Osteocyte (in vitro differentiated cells): Measurements from ENCODE around the gene DFFB. TPM values are rescaled to one million over a fixed set of nuclear protein-coding genes. Genes with fewer than 3 reads are reported as not detected.

Experiments used
- DNase-seq: peaks from one replicate; pipeline ENCODE4 v3.0.0; 2021; ENCODE audit warnings: mixed read lengths; ENCODE audit not compliant: unreplicated experiment; ENCODE audit errors: extremely low spot score
- H3K27ac Mint-ChIP-seq: one replicate; pipeline ENCODE4 v1.8.0; 2021; ENCODE audit warnings: mild to moderate bottlenecking, mixed read lengths; ENCODE audit not compliant: unreplicated experiment
- H3K27me3 Mint-ChIP-seq: one replicate; pipeline ENCODE4 v1.8.0; 2021; ENCODE audit warnings: mixed read lengths; ENCODE audit not compliant: unreplicated experiment
- H3K36me3 Mint-ChIP-seq: one replicate; pipeline ENCODE4 v1.8.0; 2021; ENCODE audit warnings: mixed read lengths; ENCODE audit not compliant: unreplicated experiment
- H3K4me1 Mint-ChIP-seq: one replicate; pipeline ENCODE4 v1.8.0; 2021; ENCODE audit warnings: mixed read lengths; ENCODE audit not compliant: unreplicated experiment
- H3K4me3 Mint-ChIP-seq: one replicate; pipeline ENCODE4 v1.8.0; 2021; ENCODE audit warnings: mild to moderate bottlenecking, moderate library complexity, mixed read lengths; ENCODE audit not compliant: unreplicated experiment
- H3K9me3 Mint-ChIP-seq: one replicate; pipeline ENCODE4 v1.8.0; 2021; ENCODE audit warnings: mixed read lengths; ENCODE audit not compliant: unreplicated experiment
- total RNA-seq: library from RNA; stranded (reverse); gene quantifications from 2 replicates; pipeline ENCODE4 v1.2.1, GENCODE V29; 2021
- TF ChIP-seq, protein P1 (sequence below): fragments of 200-600 bp; sonication (generic); IDR thresholded peaks from 2 replicates; pipeline ENCODE4 v1.5.0; 2021; ENCODE audit warnings: antibody characterized with exemption, mild to moderate bottlenecking, moderate library complexity

DFFB gene
- total RNA-seq, 1 donor from 2014 or later, result 11.0 TPM

DNA sequence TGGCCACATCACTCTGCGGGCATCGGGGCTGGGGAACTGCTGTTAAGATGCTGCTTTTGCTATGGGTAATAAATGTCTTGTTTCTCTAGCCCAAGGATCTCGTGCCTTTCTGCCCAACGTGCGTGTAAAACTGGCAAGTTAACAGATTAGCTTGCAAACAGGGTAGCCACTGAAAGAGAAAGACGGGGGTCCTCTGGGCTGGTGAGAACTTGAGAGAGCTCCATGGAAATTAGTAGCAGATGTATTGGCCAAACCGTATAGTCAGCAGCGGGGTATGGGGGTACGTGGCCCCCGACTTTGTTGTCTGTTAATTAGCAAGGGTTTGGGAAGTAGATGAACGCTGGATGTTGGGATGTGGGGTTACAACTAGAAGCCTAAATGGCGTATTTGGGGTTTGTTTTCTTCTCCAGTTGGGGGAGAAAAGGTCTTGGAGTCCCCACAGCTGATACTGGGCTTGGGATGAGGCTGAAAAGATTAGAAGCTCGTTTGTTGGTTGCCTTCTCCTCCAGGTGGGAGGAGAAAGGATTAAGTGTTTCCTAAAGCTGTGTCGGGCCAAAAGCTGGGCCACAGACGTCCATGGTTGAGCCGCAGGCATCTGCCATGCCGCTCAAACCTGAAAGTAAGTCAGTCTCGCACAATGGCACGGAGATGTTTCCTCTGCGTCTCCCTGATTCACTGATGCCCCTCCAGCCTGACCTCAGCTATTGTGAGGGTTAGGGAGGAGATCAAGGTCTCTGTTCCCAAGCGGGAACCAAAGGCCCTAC, 75.1 kb downstream of the DFFB start:
- no peaks in the 10 kb centered on the region for H3K36me3 Mint-ChIP-seq
- no peak overlapping the region for H3K4me3 Mint-ChIP-seq
- DNase-seq, result no peak
- H3K27me3 Mint-ChIP-seq, result no peaks in the 10 kb centered on the region
- H3K9me3 Mint-ChIP-seq, result no peaks in the 10 kb centered on the region
- H3K4me1 Mint-ChIP-seq, result no peaks in the 10 kb centered on the region
- no peak overlapping the region for H3K27ac Mint-ChIP-seq
- TF ChIP-seq, protein P1, sequence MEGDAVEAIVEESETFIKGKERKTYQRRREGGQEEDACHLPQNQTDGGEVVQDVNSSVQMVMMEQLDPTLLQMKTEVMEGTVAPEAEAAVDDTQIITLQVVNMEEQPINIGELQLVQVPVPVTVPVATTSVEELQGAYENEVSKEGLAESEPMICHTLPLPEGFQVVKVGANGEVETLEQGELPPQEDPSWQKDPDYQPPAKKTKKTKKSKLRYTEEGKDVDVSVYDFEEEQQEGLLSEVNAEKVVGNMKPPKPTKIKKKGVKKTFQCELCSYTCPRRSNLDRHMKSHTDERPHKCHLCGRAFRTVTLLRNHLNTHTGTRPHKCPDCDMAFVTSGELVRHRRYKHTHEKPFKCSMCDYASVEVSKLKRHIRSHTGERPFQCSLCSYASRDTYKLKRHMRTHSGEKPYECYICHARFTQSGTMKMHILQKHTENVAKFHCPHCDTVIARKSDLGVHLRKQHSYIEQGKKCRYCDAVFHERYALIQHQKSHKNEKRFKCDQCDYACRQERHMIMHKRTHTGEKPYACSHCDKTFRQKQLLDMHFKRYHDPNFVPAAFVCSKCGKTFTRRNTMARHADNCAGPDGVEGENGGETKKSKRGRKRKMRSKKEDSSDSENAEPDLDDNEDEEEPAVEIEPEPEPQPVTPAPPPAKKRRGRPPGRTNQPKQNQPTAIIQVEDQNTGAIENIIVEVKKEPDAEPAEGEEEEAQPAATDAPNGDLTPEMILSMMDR, result no peak

Other genes starting within 250 kb of the DFFB start
- 255 and 262 TPM in 2 replicates for gene MEGF6, start 246.0 kb upstream of the DFFB start, total RNA-seq
- gene TPRG1L, start 232.5 kb upstream of the DFFB start, total RNA-seq, result 49.1 and 49.5 TPM in 2 replicates
- 20.1 and 20.5 TPM in 2 replicates for gene WRAP73, start 207.4 kb upstream of the DFFB start, total RNA-seq
- gene TP73, start 205.0 kb upstream of the DFFB start, total RNA-seq, result 0.16 and 0.24 TPM in 2 replicates
- not detected in 2 replicates for gene CCDC27, start 105.0 kb upstream of the DFFB start, total RNA-seq
- gene SMIM1, start 84.7 kb upstream of the DFFB start, total RNA-seq, result 0.73 and 1.3 TPM in 2 replicates
- gene LRRC47, start 61.0 kb upstream of the DFFB start, total RNA-seq, result 52.3 and 59.5 TPM in 2 replicates
- 35.1 and 45.4 TPM in 2 replicates for gene CEP104, start 265 bp upstream of the DFFB start, total RNA-seq
- gene C1orf174, start 42.8 kb downstream of the DFFB start, total RNA-seq, result 22.1 and 23.6 TPM in 2 replicates